NK-92 (cell line): ENCODE measurements around the gene TTC8.
A peak's percentile ranks its signal among the peaks of the same experiment; 100 is the strongest.
"Not testable (repeated sequence)": the region's sequence is repeated elsewhere in the genome, so short reads cannot be mapped to it uniquely, and the experiment has no call there.

Experiments
- DNase-seq: peaks from one replicate; lab custom pipeline; 2025; ENCODE audit not compliant: unreplicated experiment; lab: John Stamatoyannopoulos, UW

Gene TTC8

GRCh38 chr14:88824314-88825077 lies at the start of gene TTC8:
Gene TTC8 (plus strand): TSS chr14:88824651. CDS start chr14:88824708, 57 bp downstream.
- DNase-seq: peak; percentile 8

GRCh38 chr14:88775532-88775931 lies 48.9 kb upstream of the TTC8 start:
- DNase-seq: no peak

DNA sequence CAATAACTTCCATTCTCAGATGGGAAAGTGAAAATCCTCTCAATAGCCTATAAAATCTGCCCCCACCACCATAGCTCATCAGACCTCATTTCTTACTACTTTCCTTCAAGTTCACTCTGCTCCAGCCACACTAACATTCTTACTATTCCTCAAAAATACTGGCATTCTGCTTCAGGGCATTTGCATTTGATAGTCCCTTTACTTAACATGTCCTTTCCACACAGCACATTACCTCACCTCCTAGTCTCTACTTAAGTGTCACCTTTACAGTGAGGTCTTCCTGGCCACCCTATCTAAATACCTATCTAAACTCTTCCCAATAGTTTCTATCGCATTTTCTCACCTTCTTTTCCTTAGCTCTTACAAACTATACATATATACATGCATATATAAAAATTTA lies 38.5 kb upstream of the TTC8 start:
- DNase-seq: no peak

GRCh38 chr14:88786715-88787114 lies 37.7 kb upstream of the TTC8 start:
- no peak for DNase-seq

- DNase-seq: not testable (repeated sequence)
These were observed 34.9 kb upstream of the TTC8 start for GRCh38 chr14:88789573-88789972.

GRCh38 chr14:88790501-88791251 lies 33.8 kb upstream of the TTC8 start:
- no peak for DNase-seq

GRCh38 chr14:88791252-88791621 lies 33.2 kb upstream of the TTC8 start:
- DNase-seq: no peak

GRCh38 chr14:88791629-88792472 lies 32.6 kb upstream of the TTC8 start:
- DNase-seq: no peak

- DNase-seq: no peak
These were observed 31.8 kb upstream of the TTC8 start, which contains the start of gene EML5 for GRCh38 chr14:88792473-88793258. Gene EML5 (minus strand): TSS chr14:88792953. CDS start chr14:88792503, 450 bp downstream.

DNA sequence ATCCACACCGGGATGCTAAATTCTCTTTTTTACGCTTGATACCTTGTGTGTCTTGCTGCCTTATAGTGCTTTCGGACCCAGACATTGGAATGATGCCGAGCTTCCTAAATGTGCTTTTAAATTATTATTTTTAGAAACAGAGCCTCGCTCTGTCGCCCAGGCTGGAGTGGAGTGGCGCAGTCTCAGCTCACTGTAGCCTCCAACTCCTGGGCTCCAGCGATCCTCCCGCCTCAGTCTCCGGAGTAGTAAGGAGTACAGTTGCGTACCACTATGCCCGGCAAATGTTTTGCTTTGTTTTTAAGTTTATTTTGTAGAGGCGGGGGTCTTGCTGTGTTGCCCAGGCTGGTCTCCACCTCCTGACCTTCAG lies 31.2 kb upstream of the TTC8 start:
- DNase-seq: no peak

GRCh38 chr14:88798156-88798555 lies 26.3 kb upstream of the TTC8 start:
- no peak for DNase-seq

- no peak for DNase-seq
These were observed 24.9 kb upstream of the TTC8 start for GRCh38 chr14:88799522-88799921.

GRCh38 chr14:88802596-88802995 lies 21.9 kb upstream of the TTC8 start:
- no peak for DNase-seq

DNA sequence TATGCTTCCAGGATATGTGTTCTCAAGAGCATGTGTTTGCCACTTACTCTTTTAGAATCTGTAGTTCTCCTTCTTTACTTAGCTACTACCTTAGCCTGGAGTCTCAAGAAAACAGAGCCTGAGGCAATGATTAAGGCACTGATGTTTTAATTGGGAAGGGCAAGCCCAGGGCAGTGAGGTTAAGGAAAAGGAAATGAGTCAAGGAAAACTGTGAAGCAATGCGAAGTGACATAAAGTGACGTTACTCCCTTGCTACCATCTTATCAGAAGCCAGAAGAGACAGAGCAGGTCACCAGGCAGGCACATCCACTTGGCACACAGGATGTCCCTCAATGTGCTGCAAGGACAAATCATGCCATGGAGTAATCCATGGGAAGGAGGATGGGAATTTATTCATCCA lies 20.4 kb upstream of the TTC8 start:
- DNase-seq: no peak

DNA sequence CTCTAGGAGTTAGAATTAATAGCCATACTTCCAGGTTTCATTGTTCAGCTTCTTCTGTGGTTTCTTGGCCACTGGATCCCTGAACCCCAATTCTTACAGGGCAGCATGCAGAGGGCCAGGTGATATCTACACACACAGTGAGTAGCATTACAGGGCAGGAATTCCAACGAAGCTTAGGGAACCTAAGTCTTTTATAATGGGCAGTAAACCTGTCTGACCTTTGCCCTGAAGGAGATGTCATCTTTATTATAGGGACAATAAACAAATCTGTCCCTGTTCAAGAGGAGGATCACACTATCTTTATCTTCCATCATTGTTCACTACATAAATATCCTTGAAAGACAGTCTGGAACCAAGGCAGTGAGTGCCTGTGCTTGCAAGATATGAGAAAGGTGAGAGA lies 20.0 kb upstream of the TTC8 start:
- no peak for DNase-seq

GRCh38 chr14:88808359-88808758 lies 16.1 kb upstream of the TTC8 start:
- no peak for DNase-seq

DNA sequence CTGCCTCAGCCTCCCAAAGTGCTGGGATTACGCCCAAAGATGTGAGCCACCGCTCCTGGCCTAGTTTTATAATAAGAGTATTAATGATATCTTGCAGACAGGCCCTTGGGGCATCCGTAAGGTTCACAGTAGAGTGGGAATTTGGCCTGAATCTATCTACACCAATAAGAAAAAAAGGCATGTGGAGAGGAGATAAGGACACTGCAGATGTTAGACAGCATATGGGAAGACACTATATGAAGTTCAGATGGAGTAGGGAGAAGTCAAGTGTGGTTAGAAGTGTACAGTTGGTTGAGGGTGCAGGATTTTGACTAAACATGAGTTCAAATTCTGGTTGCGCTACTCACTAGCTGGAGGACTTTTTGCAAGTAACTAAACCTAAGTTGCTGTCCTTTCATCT lies 8.5 kb upstream of the TTC8 start:
- no peak for DNase-seq

- DNase-seq: no peak
These were observed 6.4 kb upstream of the TTC8 start for GRCh38 chr14:88818018-88818417.

DNA sequence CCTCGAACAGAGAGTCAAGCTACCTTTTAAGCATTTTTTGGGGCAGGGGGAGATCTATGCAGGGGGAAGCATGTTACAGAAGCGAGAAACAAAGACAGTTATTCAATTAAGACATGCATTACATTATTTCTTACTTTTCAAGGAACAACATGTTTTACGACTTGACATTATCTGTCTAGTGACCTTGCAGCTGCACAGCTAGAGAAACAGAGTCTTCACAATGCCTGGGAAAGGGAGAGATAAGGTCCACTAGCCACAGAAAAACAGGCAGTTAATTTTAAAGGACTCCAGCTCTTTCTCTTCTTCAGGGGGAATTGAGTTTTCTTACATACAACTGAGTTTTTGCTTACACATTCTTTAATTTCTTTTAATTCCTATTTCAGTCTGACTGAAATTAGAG lies 4.8 kb upstream of the TTC8 start:
- DNase-seq: not testable (repeated sequence)

DNA sequence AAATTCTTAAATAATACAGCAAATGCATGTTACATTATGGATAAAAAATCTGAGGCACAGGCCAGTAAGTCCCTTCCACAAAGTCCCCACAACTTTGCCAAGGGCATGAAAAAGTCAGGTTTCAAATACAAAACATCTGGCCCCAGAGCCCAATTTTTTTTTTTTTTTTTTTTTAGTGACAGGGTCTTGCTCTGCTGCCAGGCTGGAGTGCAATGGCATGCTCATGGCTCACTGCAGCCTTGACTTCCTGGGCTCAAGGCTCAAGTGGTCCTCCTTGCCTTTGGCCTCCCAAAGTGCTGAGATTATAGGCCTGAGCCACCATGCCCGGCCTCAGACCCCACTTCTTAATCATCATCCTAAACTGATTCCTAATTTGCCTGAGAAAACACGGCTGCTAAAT lies 3.1 kb upstream of the TTC8 start:
- DNase-seq: no peak

DNA sequence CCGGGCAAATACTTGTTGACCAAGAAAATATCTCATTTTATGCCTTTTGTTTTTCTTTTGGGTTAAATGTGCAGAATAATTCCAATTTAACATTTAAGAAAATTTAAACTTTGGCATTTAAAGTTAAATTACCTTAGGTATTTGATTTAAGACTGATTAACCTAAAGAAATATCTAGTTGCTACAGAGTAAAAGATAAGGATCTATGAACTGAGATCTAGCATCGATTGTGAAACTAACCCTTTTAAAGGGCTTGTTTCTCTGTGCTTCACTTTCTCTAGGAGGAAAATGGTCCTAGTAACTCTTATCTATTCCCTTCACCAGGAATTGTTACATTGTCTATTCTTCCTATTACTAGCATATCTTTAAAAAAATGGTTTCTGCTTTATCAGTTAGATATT lies 2.6 kb upstream of the TTC8 start:
- DNase-seq: no peak
